HG02798 (cell line): ENCODE results near the gene FBXW7.
"Not testable (repeated sequence)": the region's sequence is repeated elsewhere in the genome, so short reads cannot be mapped to it uniquely, and the experiment has no call there.

ENCODE experiments used
- ATAC-seq: cut with Tn5 transposase; IDR thresholded peaks from one replicate; pipeline ENCODE4 v1.9.1; 2021; ENCODE audit warnings: mild to moderate bottlenecking; ENCODE audit not compliant: unreplicated experiment, poor library complexity

The FBXW7 gene

DNA sequence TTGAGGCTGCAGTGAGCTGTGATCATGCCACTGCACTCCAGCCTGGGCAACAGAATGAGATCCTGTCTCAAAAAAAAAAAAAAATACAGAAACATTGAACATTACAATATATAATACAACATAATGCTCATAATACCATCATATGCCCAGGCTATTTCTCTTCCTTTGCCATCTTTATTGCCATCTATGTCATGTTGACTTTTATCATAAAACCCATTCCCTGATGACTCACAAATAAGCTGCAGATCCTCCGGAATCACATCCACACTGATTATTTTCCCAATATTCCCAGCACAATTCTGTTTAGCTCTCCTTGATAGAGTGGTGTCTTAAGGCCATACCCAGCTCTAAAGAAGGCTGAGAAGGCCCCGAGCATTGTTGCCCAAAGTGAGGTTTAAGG lies 9.2 kb upstream of the FBXW7 start:
- no peak for ATAC-seq

DNA sequence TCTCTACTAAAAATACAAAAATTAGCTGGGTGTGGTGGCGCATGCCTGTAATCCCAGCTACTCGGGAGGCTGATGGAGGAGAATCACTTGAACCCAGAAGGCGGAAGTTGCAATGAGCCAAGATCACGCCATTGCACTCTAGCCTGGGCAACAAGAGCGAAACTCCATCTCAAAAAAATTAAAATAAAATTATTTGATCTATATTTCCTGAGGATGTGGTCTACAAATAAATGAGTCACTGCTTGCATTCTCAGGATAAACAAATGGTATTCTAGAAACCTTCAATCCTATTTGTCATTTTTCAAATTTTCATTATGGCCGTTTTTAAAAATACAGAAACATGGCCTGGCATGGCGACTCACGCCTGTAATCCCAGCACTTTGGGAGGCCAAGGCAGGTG lies 8.6 kb upstream of the FBXW7 start:
- ATAC-seq, result not testable (repeated sequence)

- no peak for ATAC-seq
Observed at GRCh38 chr4:152540941-152541340, 5.0 kb upstream of the FBXW7 start.

DNA sequence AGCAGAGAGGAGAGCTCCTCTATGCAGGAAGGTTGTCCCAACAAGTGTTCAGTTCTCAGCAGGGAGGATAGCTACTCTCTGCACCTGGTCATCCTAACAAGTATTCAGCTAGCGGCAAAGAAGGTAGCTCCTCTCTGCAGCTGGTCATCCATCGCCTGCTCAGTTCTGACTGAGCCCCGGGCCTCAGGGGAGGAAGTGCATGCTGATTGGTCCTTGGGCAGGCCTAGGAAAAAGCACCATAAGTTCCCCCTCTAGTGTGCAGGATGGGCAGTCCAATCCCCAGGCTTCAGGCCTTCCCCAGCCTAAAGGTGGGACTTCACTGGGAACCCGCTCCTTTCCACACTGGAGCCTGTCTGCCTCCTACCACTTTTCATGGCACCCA lies 4.4 kb upstream of the FBXW7 start:
- ATAC-seq, result peak; percentile 38

- no peak for ATAC-seq
Observed at GRCh38 chr4:152539556-152540292, 3.8 kb upstream of the FBXW7 start.

GRCh38 chr4:152537881-152538280 lies 2.0 kb upstream of the FBXW7 start:
- ATAC-seq, result no peak

DNA sequence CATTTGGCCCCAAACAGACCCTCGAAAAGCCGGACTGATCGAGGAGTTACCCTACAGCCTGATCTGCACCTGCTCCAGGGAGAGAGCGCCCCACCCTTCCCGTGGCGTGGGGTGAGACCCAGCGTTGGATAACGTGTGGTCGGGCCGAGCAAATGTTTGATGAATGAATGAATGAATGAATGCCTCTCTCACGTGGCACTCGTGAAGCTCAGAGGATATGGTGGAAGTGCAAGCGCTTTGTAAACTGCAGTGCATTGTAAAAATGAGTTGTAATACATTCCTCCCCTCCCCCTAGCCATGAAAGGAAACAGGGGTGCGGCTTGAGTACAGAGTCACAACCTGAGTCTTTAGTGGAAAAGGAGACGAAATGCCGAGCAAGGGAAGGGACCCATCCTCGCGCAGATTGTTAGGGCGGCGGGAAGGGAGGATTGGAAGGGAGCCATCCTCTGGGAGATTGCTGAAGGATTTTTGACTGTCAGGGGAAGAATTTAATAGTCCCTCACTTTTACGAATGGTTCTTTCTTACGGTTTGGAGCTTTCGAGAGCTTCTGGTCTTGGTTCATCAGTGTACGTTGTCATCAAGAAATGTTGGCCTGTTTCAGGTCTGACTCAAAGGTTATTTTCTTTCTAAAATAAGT lies 772 bp upstream of the FBXW7 start:
- peak; percentile 29 for ATAC-seq

DNA sequence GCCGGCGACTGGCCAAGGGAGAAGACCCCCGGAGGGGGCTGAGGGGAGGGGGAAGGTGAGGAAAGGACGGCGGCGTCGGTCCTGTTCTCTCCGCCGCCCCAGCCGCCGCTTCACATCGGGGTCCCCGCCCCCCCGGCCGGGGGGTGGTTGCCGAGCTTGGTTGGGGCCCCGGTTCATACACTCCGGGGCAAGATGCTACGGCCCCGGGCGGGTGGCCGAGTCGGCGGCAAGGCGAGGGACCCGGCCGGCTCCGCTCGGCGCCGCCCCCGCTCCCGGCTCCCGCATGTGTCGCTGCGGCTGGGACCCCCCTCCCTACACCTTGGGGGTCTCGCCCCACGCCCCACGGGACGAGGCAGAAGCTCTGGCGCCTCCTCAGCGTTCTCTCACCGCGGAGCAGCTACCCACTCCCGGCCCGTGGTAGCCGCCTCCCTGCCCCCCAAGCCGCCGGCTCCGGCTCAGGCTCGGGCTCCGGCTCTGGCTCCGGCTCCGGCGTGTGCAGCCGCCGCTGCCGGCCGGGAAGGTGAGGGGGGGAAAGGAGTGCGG lies 461 bp downstream of the FBXW7 start:
- peak; percentile 3 for ATAC-seq

DNA sequence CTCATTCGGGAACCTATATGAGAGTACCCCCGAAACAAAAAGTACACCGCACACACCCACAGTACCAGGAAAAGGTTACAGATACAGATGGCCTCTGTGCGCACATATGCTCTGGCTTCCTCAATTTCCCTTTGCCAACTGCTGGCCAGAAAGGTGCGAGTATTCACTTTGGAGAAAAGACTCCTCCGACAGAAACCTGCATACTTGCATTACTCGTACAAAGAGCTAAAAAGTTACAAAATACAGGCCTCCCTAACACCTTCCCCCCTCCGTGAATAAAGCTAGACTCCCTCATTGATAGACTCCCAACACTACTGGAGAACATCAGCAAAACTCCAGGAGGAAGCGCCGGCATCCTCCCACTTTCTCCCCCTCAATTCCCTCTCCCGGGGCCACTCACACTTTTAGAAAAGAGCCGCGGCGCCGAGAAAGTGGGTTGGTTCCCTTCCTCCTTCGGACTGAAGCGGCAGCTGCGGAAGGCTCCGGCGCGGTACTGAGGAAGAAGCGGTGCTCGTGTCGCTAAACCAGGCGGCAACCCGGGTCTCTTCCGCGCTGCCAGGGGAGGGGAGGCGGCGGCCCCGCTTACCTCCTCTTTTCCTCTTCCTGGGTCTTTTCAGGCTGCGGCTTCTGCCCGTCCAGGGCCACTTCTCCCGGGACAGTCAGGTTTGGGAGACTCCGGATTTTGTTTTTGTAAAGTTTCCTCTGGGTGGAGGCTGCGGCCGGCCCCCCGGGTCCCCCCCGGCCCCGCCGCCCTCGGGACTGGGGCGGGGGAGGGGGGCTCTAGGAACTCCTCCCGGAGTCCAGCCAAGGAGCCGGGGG lies 1.1 kb downstream of the FBXW7 start:
- ATAC-seq, result no peak

DNA sequence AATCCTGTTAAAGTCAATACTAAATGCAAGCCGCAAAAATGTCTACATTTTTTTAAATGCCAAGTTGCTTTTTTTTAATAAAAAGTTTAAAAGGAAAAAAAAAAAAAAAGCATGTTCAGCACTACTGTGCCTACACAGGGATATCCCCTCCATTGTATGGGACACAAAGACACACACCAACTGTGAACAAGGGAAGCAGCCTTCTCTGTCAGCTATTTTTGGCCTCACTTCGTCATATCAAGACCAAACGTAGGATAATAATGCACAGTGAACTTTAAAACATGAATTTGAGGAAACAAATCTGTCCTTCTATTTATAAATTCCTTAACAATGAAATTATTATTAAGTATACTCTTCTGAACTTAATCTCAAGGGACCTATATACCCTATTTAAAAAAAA lies 4.4 kb downstream of the FBXW7 start:
- no peak for ATAC-seq

DNA sequence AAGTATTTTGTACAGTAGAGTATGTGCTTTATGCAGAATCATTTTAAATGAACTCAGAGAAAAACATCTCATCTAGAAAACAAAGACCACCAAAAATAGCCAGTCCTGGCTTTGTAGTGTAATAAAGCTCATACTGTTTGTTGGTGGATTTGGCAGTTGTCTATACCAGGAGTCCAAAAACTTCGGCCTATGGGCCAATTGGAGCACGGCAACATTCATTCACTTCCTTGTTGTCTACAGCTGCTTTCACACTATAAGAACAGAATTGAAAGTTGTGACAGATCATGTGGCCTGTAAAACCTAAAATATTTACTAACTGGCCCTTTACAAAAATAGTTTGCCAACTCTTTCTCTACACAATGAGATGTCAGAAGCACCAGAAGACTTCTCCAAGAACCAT lies 5.3 kb downstream of the FBXW7 start:
- ATAC-seq, result no peak

- ATAC-seq, result no peak
Observed at GRCh38 chr4:152529880-152530279, 6.0 kb downstream of the FBXW7 start.

GRCh38 chr4:152528060-152528459 lies 7.8 kb downstream of the FBXW7 start:
- ATAC-seq, result no peak

GRCh38 chr4:152525878-152526277 lies 10.0 kb downstream of the FBXW7 start:
- ATAC-seq, result no peak

DNA sequence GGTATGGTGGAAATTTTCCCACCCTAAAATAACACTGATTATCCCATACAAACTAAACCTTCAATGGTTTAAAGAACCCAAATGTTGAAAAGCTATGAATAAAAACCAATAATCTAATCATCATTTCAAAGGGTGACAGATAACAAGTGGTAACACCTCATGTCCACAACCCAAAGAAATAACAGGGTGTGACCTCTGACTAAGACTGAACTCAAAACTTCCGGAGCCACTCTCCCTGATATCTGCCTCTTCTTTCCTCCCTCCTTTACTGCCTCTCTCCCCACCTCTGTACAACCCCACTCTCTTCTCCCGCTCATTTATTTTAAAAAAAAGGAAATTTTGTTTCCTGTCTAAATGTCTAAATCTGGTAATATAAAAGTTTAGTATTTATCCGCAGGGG lies 11.5 kb downstream of the FBXW7 start:
- ATAC-seq, result no peak

DNA sequence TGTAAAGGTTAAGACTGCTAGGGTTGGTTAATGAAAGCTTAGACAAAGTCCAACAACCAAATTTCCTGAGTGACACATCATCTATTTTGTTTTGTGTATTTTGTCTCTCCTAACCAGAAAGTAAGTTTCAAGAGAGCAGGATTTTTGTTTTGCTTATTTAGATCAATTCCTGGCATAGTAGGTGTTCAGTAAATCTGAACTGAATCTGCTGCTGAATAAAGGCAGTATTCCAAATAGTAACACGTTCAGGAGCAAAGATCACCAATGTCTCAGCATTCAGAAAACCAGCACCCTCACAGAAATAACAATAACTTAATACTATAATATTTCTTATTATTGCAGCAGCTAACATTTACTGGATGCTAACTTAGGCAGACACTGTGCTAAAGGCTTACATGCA lies 12.2 kb downstream of the FBXW7 start:
- ATAC-seq, result no peak

DNA sequence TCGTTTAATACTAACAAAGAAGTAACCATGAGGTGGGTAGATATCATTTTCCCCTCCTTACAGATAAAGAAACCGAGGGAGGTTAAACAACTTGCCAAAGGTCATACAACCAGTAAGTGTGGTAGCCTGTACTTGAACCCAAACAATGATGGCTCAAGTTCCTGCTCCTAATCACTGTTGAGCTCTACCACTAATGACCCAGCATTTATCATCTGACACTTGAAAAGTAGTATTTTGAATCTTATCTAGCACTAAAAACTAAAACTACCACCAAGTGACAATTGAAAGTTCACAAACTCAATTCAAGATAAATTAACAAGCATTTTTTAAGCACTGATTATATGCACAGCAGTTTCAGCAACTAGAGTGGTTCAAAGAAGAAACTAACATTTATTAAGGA lies 13.1 kb downstream of the FBXW7 start:
- ATAC-seq, result no peak

DNA sequence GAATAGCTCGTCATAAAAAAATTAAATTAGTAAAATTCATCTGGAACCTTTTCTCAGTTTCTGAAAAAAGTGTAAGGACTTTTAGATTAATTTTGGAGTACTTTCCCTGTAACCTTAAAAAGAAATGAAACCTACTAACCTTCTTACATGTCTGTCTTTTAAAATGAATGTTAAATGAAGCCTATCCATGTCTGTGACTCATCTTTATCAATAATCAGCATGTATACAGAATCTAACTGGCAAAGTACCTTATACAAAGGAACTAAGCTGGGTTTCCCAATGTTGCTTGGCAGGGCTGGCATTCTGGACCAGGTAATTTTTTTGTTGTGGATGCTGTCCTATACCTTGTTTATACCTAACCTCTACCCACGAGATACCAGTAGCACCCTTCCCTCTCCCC lies 13.6 kb downstream of the FBXW7 start:
- no peak for ATAC-seq

GRCh38 chr4:152516156-152516555 lies 19.7 kb downstream of the FBXW7 start:
- ATAC-seq, result no peak

DNA sequence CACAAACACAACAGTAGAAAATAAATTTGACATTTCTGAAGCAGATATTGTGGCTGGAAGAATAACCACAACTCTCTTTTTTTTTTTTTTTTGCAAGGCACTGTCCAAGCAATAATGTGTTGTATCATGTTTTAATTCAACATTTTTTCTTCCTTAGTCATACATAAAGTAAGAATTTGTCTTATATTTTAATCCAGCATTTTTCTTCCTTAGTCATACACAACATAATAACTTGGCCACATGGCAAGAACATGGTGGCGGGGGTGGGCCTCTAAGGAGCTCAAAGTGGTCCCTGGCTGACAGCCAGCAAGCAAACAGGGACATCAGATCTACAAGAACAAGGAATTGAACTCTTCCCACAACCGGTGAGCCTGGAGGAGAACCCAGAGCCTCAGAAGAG lies 20.2 kb downstream of the FBXW7 start:
- no peak for ATAC-seq

GRCh38 chr4:152514356-152514755 lies 21.5 kb downstream of the FBXW7 start:
- no peak for ATAC-seq
